Spleen (tissue), 11 donors: ENCODE data around the gene RGMB. TPM values are rescaled to one million over a fixed set of nuclear protein-coding genes. Genes with fewer than 3 reads are reported as not detected.

Source experiments
- DNase-seq: peaks from one replicate; pipeline ENCODE4 v3.0.0-alpha.2; 2020
- H3K27ac ChIP-seq, 8 donors: fragments of 200-600 bp; sonication (generic) in 7 of 8; 1 replicate in 4 of 8; 2 replicates in 4 of 8; pipeline versions ENCODE4 v1.5.0 to v1.8.0; 2016 to 2021; ENCODE audit warnings: inconsistent platforms in 4 of 8, mild to moderate bottlenecking in 4 of 8, moderate library complexity in 1 of 8
- H3K27me3 ChIP-seq, 7 donors: fragments of 200-600 bp; sonication (generic) in 6 of 7; replicated peaks in 1 of 7; 1 replicate in 4 of 7; 2 replicates in 3 of 7; pipeline versions ENCODE4 v1.5.0 to v1.8.0; 2016 to 2021; ENCODE audit warnings: inconsistent platforms in 3 of 7, mild to moderate bottlenecking in 1 of 7
- H3K36me3 ChIP-seq, 6 donors: fragments of 200-600 bp; sonication (generic) in 5 of 6; 1 replicate in 4 of 6; 2 replicates in 2 of 6; pipeline versions ENCODE4 v1.5.0 to v1.8.0; 2016 to 2021; ENCODE audit warnings: inconsistent platforms in 2 of 6
- H3K4me1 ChIP-seq, 6 donors: fragments of 200-600 bp; sonication (generic) in 5 of 6; 1 replicate in 3 of 6; 2 replicates in 3 of 6; pipeline versions ENCODE4 v1.5.0 to v1.8.0; 2016 to 2021; ENCODE audit warnings: inconsistent platforms in 3 of 6
- H3K4me3 ChIP-seq, 8 donors: fragments of 200-600 bp; sonication (generic) in 7 of 8; 1 replicate in 4 of 8; 2 replicates in 4 of 8; pipeline versions ENCODE4 v1.5.0 to v1.8.0; 2016 to 2021; ENCODE audit warnings: inconsistent platforms in 4 of 8, mild to moderate bottlenecking in 4 of 8, moderate library complexity in 2 of 8
- H3K9me3 ChIP-seq, 8 donors: fragments of 200-600 bp; sonication (generic) in 7 of 8; 1 replicate in 4 of 8; 2 replicates in 4 of 8; pipeline versions ENCODE4 v1.5.0 to v1.8.0; 2016 to 2021; ENCODE audit warnings: inconsistent platforms in 4 of 8
- POLR2A ChIP-seq, 3 donors: fragments of 450-650 bp; IDR thresholded peaks; one replicate each; pipeline ENCODE4 v1.5.1; 2017; ENCODE audit warnings: antibody characterized with exemption in 3 of 3, mild to moderate bottlenecking in 1 of 3
- POLR2AphosphoS5 ChIP-seq, 3 donors: sonication (generic); formaldehyde crosslinking; IDR thresholded peaks; one replicate each; pipeline ENCODE4 v1.5.1; 2017; ENCODE audit warnings: antibody characterized with exemption in 3 of 3
- WGBS, 5 donors: extraction: QIAGEN DNeasy Blood & Tissue Kit in 3 of 5; methylation state at CpG; one replicate each; pipeline versions ENCODE4 v1.1.5 to v1.1.7; 2013 to 2018; 5-methylcytosine and 5-hydroxymethylcytosine counted together
- intact Hi-C: fragments of 100-400 bp; cut with DNase I; formaldehyde crosslinking; loops from one replicate; pipeline ENCODE4 v1.15.0; 2023; ENCODE audit warnings: low total_unique reads
- polyA plus RNA-seq, 3 donors: library from polyadenylated mRNA; stranded (reverse); fragments of 200-250 nt; gene quantifications; one replicate each; pipeline ENCODE4 v1.2.1, GENCODE V29; 2013
- total RNA-seq, 7 donors: library from RNA; depleted of rRNA in 3 of 7; stranded (reverse); fragments of >200 nt in 3 of 7; fragmentation: NEBNext Ultra II Directional in 4 of 7; extraction: Animal tissue kit (Norgen Biotek cat#: 25700) in 4 of 7; gene quantifications; one replicate each; pipeline versions ENCODE4 v1.1.0 to v1.2.1, GENCODE V29; 2016 to 2021
- TF ChIP-seq, protein P1 (sequence below), 11 experiments: fragments of 200-600 bp in 7 of 11; fragments of 450-650 bp in 4 of 11; sonication (generic) in 4 of 11; IDR thresholded peaks in 8 of 11; conservative IDR thresholded peaks in 3 of 11; 1 replicate in 7 of 11; 2 replicates in 4 of 11; pipeline versions ENCODE4 v1.4.0 to v1.8.0; 2016 to 2021; ENCODE audit warnings: antibody characterized with exemption in 11 of 11, inconsistent platforms in 4 of 11, mild to moderate bottlenecking in 1 of 11
- donor health status: healthy with polysubstance abuse.
- donor health status: DM: no; HTN: no; CAD: no; lungs with moderate emphysema.
- donor health status: DM: no; HTN: no; CAD: no.
- donor health status: Bipolar disorder and iron deficiency.
- donor health status: healthy.
- donor health status: DM: no; HTN: no; CAD: no.
- donor health status: DM: yes; HTN: yes; CAD: no.

Gene RGMB
- total and polyA plus RNA-seq, 10 donors, result 2.1 to 22.9 (median 14.5) TPM

DNA sequence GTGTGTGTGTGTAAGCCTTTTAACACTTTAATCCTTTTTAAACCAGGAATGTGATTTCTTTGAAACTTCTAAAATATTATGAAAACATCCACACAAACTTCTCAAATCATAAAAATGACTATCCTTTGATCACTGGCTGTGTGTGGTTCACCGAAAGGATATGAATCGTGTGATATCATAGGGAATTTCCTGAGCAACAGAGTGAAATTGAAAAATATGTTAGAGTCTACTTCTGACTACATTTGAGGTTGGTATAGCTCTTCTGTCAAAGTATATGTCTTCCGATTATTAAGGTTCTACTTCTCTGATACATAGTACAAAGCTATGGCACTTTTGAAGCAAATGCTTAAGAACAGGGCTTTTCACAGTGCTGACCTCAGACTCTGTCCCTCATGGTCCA is 40.3 kb downstream of the RGMB start:
- Histone ChIP-seq H3K4me3 (no peak overlapping the region), H3K9me3 (peaks cover 0 to 3% (median 0%) of the 10 kb centered on the region in 8 donors), H3K27me3 (no peaks in the 10 kb centered on the region), H3K4me1 (no peaks in the 10 kb centered on the region), H3K27ac (no peak overlapping the region), H3K36me3 (no peaks in the 10 kb centered on the region)
- DNase-seq, result no peak
- WGBS, 5 donors, result 77 to 91% (median 83%) methylated on average over 3 of the region's 3 CpGs
- TF ChIP-seq POLR2AphosphoS5 (IDR thresholded peaks at IDR 0.05) (no peak), POLR2A (IDR thresholded peaks at IDR 0.05) (no peak)
- TF ChIP-seq, protein P1, sequence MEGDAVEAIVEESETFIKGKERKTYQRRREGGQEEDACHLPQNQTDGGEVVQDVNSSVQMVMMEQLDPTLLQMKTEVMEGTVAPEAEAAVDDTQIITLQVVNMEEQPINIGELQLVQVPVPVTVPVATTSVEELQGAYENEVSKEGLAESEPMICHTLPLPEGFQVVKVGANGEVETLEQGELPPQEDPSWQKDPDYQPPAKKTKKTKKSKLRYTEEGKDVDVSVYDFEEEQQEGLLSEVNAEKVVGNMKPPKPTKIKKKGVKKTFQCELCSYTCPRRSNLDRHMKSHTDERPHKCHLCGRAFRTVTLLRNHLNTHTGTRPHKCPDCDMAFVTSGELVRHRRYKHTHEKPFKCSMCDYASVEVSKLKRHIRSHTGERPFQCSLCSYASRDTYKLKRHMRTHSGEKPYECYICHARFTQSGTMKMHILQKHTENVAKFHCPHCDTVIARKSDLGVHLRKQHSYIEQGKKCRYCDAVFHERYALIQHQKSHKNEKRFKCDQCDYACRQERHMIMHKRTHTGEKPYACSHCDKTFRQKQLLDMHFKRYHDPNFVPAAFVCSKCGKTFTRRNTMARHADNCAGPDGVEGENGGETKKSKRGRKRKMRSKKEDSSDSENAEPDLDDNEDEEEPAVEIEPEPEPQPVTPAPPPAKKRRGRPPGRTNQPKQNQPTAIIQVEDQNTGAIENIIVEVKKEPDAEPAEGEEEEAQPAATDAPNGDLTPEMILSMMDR (IDR thresholded peaks at IDR 0.05 in 8 of 11, conservative IDR thresholded peaks at IDR 0.05 in 3 of 11), result no peak
- intact Hi-C loops, result no loop called here

DNA sequence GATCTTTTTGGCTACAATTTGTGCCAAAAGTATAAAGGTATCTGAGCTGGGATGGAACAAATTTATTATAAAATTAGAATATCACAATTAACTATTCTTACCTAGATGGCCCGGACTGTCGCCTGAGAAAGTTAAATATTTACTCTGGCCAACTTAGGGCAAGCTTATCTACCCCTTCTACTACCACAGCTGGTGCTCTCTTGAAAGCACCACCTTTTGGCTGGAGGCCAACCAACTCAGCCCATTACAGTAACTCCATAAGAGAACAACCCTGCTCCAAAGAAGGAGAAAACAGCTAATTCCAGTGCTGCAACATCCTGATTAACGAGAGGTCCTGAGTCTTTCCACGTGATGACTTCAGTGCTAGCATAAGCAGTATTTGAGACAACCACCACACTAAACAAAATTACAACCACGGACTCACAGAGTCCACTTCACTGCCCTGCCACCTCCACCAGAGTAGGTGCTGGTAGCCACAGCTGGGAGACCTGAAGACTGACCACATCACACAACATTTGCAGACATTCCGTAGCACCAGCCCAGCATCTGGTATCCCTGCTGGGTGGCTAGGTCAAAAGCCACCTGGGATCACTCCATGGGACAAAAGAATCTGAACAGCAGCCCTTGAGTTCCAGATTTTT is 43.2 kb downstream of the RGMB start:
- WGBS, 5 donors, result 82 to 92% (median 91%) methylated on average over 6 of the region's 6 CpGs
- Histone ChIP-seq H3K4me3 (no peak overlapping the region), H3K36me3 (no peaks in the 10 kb centered on the region), H3K27ac (no peak overlapping the region), H3K9me3 (peaks cover 0 to 19% (median 10%) of the 10 kb centered on the region in 8 donors), H3K4me1 (no peaks in the 10 kb centered on the region), H3K27me3 (no peaks in the 10 kb centered on the region)
- DNase-seq, result no peak
- no peak for TF ChIP-seq POLR2A (IDR thresholded peaks at IDR 0.05)
- no peak for TF ChIP-seq POLR2AphosphoS5 (IDR thresholded peaks at IDR 0.05)
- TF ChIP-seq, protein P1 (IDR thresholded peaks at IDR 0.05 in 8 of 11, conservative IDR thresholded peaks at IDR 0.05 in 3 of 11), result no peak
- intact Hi-C loops, result no loop called here

DNA sequence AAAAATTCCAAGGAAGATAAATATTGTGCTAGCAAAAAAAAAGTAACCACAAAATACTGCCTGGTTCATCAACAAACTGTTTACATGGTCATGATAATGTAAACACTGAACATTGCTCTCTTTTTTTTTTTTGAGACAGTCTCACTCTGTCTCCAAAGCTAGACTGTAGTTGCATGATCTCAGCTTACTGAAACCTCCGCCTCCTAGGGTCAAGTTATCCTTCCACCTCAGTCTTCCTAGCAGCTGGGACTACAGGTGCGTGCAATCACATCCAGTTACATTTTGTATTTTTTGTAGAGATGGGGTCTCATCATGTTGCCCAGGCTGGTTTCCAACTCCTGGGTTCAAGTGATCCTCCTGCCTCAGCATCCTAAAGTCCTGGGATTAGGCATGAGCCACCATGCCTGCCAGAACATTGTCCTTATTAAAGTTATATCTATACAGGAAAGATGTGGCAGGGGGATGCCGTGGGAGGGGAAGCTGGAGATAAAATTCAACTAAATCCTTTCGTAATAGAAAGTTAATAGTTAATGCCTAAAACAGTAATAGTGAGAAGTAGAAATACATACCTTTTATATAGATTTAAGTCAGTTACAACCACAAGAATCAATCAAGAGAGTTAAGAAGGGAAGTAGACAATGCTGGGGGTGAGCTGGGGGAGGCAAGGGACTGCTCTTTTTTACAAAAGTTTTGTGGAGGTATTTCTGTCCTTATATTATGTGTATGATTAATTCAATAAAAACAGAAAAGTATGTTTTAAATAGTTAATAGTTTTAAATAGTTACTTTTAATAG is 52.3 kb downstream of the RGMB start:
- TF ChIP-seq POLR2AphosphoS5 (IDR thresholded peaks at IDR 0.05), result no peak
- TF ChIP-seq, protein P1 (IDR thresholded peaks at IDR 0.05 in 8 of 11, conservative IDR thresholded peaks at IDR 0.05 in 3 of 11), result no peak
- no peak overlapping the region for H3K4me3 ChIP-seq
- no peaks in the 10 kb centered on the region for H3K27me3 ChIP-seq
- DNase-seq, result no peak
- no peaks in the 10 kb centered on the region for H3K36me3 ChIP-seq
- intact Hi-C loops, result no loop called here
- H3K4me1 ChIP-seq, result no peaks in the 10 kb centered on the region
- 78 to 91% (median 85%) methylated on average over 4 of the region's 4 CpGs for WGBS, 5 donors
- H3K9me3 ChIP-seq, result peaks cover 0 to 13% (median 7%) of the 10 kb centered on the region in 8 donors
- no peak overlapping the region for H3K27ac ChIP-seq

DNA sequence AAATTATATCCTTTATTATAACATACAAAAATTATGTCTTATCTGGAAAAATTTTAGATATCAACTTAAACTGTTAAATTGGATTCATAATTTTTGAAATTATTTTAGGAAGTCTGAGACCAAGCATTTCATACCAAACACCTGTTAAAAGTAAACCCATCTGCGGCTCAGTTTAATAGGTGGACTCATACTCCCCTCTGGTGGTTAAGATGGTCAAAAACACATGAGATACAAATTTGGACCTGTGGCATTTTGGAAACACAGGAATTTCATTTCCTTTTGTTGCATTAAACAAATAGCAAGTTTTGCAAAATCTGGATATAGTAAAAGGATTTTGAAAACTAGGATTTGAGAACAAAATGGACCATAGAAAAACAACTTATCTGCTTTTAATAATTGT is 53.7 kb downstream of the RGMB start:
- H3K27me3 ChIP-seq, result no peaks in the 10 kb centered on the region
- no peak for DNase-seq
- no peaks in the 10 kb centered on the region for H3K4me1 ChIP-seq
- intact Hi-C loops, result no loop called here
- TF ChIP-seq, protein P1 (IDR thresholded peaks at IDR 0.05 in 8 of 11, conservative IDR thresholded peaks at IDR 0.05 in 3 of 11), result peak in 7 of 11 experiments; percentile 11 to 51 (median 41)
- no peak for TF ChIP-seq POLR2AphosphoS5 (IDR thresholded peaks at IDR 0.05)
- H3K9me3 ChIP-seq, result peaks cover 0 to 2% (median 0%) of the 10 kb centered on the region in 8 donors
- H3K36me3 ChIP-seq, result no peaks in the 10 kb centered on the region
- no peak overlapping the region for H3K27ac ChIP-seq
- WGBS, 5 donors, result 36 to 64% (median 54%) methylated on average over 1 of the region's 1 CpG
- H3K4me3 ChIP-seq, result no peak overlapping the region
